WTC11 (cell line): ENCODE data around the gene EP400. TPM values are rescaled to one million over a fixed set of nuclear protein-coding genes. Genes with fewer than 3 reads are reported as not detected.

Experiments
- ATAC-seq: fragments of 200-7000 bp; cut with Tn5 transposase; 2 replicates; pipeline ENCODE4 v1.10.0; 2021; ENCODE audit warnings: mild to moderate bottlenecking, moderate library complexity
- CTCF ChIA-PET: fragments of 300-600 bp; sonication (Branson Sonifier 250); formaldehyde crosslinking; loops from one replicate; lab custom pipeline; 2021; ENCODE audit warnings: antibody characterized with exemption; lab: Charles Lee
- POLR2A ChIA-PET: fragments of 350-600 bp; sonication (Branson Sonifier 250); formaldehyde crosslinking; loops from one replicate; lab custom pipeline; 2021; ENCODE audit warnings: antibody characterized with exemption; lab: Charles Lee
- DNase-seq: peaks from one replicate; pipeline ENCODE4 v3.0.0; 2021; ENCODE audit warnings: low spot score
- H3K27ac Mint-ChIP-seq: 2 replicates; pipeline ENCODE4 v1.8.0; 2021; ENCODE audit warnings: mixed read lengths
- H3K27me3 Mint-ChIP-seq: 2 replicates; pipeline ENCODE4 v1.8.0; 2021; ENCODE audit warnings: low read depth, mild to moderate bottlenecking, moderate library complexity, mixed read lengths
- H3K36me3 Mint-ChIP-seq: 2 replicates; pipeline ENCODE4 v1.8.0; 2021; ENCODE audit warnings: mixed read lengths
- H3K4me1 Mint-ChIP-seq: 2 replicates; pipeline ENCODE4 v1.8.0; 2022; ENCODE audit warnings: mixed read lengths
- H3K4me3 Mint-ChIP-seq: 2 replicates; pipeline ENCODE4 v1.8.0; 2021; ENCODE audit warnings: mild to moderate bottlenecking, moderate library complexity, mixed read lengths
- H3K9me3 Mint-ChIP-seq: 2 replicates; pipeline ENCODE4 v1.8.0; 2021; ENCODE audit warnings: mixed read lengths
- CBFB ChIP-seq: sonication (generic); formaldehyde crosslinking; IDR thresholded peaks from 2 replicates; pipeline ENCODE4 v1.8.1; 2022; ENCODE audit warnings: mild to moderate bottlenecking, low read depth, missing genetic modification reagents
- CREB1 ChIP-seq: sonication (generic); formaldehyde crosslinking; IDR thresholded peaks from 2 replicates; pipeline ENCODE4 v1.8.0; 2023; ENCODE audit warnings: mild to moderate bottlenecking, missing genetic modification reagents
- CREM ChIP-seq: sonication (generic); formaldehyde crosslinking; IDR thresholded peaks from 2 replicates; pipeline ENCODE4 v1.8.1; 2022; ENCODE audit warnings: mild to moderate bottlenecking, missing genetic modification reagents, moderate library complexity
- EMX1 ChIP-seq: fragments of 250-450 bp; sonication (Bioruptor Pico); IDR thresholded peaks from 2 replicates; pipeline ENCODE4 v1.8.0; 2021; ENCODE audit warnings: mild to moderate bottlenecking
- FOXK1 ChIP-seq: sonication (generic); formaldehyde crosslinking; IDR thresholded peaks from 2 replicates; pipeline ENCODE4 v1.8.0; 2022; ENCODE audit warnings: mild to moderate bottlenecking, moderate library complexity, missing genetic modification reagents
- FOXP1 ChIP-seq: sonication (generic); formaldehyde crosslinking; IDR thresholded peaks from 2 replicates; pipeline ENCODE4 v1.8.0; 2022; ENCODE audit warnings: missing genetic modification reagents, mild to moderate bottlenecking, moderate library complexity, borderline replicate concordance
- GRHL2 ChIP-seq: fragments of 250-450 bp; sonication (Bioruptor Pico); IDR thresholded peaks from 2 replicates; pipeline ENCODE4 v1.8.0; 2022; ENCODE audit warnings: mild to moderate bottlenecking, moderate library complexity; ENCODE audit not compliant: insufficient replicate concordance, severe bottlenecking
- HMGA2 ChIP-seq: fragments of 250-450 bp; sonication (Bioruptor Pico); IDR thresholded peaks from 2 replicates; pipeline ENCODE4 v1.4.0; 2021; ENCODE audit warnings: mild to moderate bottlenecking, moderate library complexity
- NFATC4 ChIP-seq: fragments of 250-450 bp; sonication (Bioruptor Pico); IDR thresholded peaks from 2 replicates; pipeline ENCODE4 v1.9.0; 2021; ENCODE audit warnings: mild to moderate bottlenecking
- NR3C1 ChIP-seq: sonication (generic); formaldehyde crosslinking; conservative IDR thresholded peaks from 2 replicates; pipeline ENCODE4 v1.8.1; 2023; ENCODE audit warnings: low read depth, mild to moderate bottlenecking, missing genetic modification reagents
- PREB ChIP-seq: sonication (generic); formaldehyde crosslinking; IDR thresholded peaks from 2 replicates; pipeline ENCODE4 v1.8.1; 2022; ENCODE audit warnings: mild to moderate bottlenecking, missing genetic modification reagents, moderate library complexity, borderline replicate concordance
- PRRX2 ChIP-seq: fragments of 250-450 bp; sonication (Bioruptor Pico); IDR thresholded peaks from 2 replicates; pipeline ENCODE4 v1.8.0; 2021; ENCODE audit warnings: mild to moderate bottlenecking
- RORB ChIP-seq: fragments of 250-450 bp; sonication (Bioruptor Pico); IDR thresholded peaks from 2 replicates; pipeline ENCODE4 v1.9.0; 2021; ENCODE audit warnings: mild to moderate bottlenecking
- SMAD3 ChIP-seq: sonication (generic); formaldehyde crosslinking; IDR thresholded peaks from 2 replicates; pipeline ENCODE4 v1.8.0; 2022; ENCODE audit warnings: missing genetic modification reagents, mild to moderate bottlenecking, borderline replicate concordance
- TEAD1 ChIP-seq: sonication (generic); formaldehyde crosslinking; IDR thresholded peaks from 2 replicates; pipeline ENCODE4 v1.8.0; 2022; ENCODE audit warnings: mild to moderate bottlenecking, missing genetic modification reagents
- TEAD4 ChIP-seq: sonication (generic); formaldehyde crosslinking; IDR thresholded peaks from 2 replicates; pipeline ENCODE4 v1.8.0; 2022; ENCODE audit warnings: mild to moderate bottlenecking, missing genetic modification reagents
- USF1 ChIP-seq: sonication (generic); formaldehyde crosslinking; IDR thresholded peaks from 2 replicates; pipeline ENCODE4 v1.8.0; 2022; ENCODE audit warnings: mild to moderate bottlenecking, missing genetic modification reagents
- USF2 ChIP-seq: sonication (generic); formaldehyde crosslinking; IDR thresholded peaks from 2 replicates; pipeline ENCODE4 v1.8.1; 2023; ENCODE audit warnings: mild to moderate bottlenecking, missing genetic modification reagents, moderate library complexity
- ZNF219 ChIP-seq: sonication (generic); formaldehyde crosslinking; IDR thresholded peaks from 2 replicates; pipeline ENCODE4 v1.8.0; 2023; ENCODE audit warnings: missing genetic modification reagents, mild to moderate bottlenecking, borderline replicate concordance
- ZNF232 ChIP-seq: sonication (generic); formaldehyde crosslinking; IDR thresholded peaks from 2 replicates; pipeline ENCODE4 v1.8.0; 2022; ENCODE audit warnings: mild to moderate bottlenecking, missing genetic modification reagents
- ZNF416 ChIP-seq: fragments of 250-450 bp; sonication (Bioruptor Pico); IDR thresholded peaks from 2 replicates; pipeline ENCODE4 v1.9.0; 2021; ENCODE audit warnings: mild to moderate bottlenecking, inconsistent platforms
- total RNA-seq: library from RNA; stranded (reverse); gene quantifications from 3 replicates; pipeline ENCODE4 v1.2.3, GENCODE V29; 2021
- TF ChIP-seq, protein P1 (sequence below): sonication (generic); formaldehyde crosslinking; IDR thresholded peaks from 2 replicates; pipeline ENCODE4 v1.8.0; 2022; ENCODE audit warnings: mild to moderate bottlenecking, missing genetic modification reagents
- TF ChIP-seq, protein P2 (sequence below): sonication (generic); formaldehyde crosslinking; IDR thresholded peaks from 2 replicates; pipeline ENCODE4 v1.8.1; 2023; ENCODE audit warnings: mild to moderate bottlenecking, missing genetic modification reagents, moderate library complexity
- TF ChIP-seq, protein P3 (sequence below): fragments of 250-450 bp; sonication (Bioruptor Pico); IDR thresholded peaks from 2 replicates; pipeline ENCODE4 v1.9.0; 2021; ENCODE audit warnings: moderate library complexity, mild to moderate bottlenecking, inconsistent platforms, borderline replicate concordance

Gene EP400
- total RNA-seq, 1 experiment from 2014 or later = 75.8 TPM

DNA sequence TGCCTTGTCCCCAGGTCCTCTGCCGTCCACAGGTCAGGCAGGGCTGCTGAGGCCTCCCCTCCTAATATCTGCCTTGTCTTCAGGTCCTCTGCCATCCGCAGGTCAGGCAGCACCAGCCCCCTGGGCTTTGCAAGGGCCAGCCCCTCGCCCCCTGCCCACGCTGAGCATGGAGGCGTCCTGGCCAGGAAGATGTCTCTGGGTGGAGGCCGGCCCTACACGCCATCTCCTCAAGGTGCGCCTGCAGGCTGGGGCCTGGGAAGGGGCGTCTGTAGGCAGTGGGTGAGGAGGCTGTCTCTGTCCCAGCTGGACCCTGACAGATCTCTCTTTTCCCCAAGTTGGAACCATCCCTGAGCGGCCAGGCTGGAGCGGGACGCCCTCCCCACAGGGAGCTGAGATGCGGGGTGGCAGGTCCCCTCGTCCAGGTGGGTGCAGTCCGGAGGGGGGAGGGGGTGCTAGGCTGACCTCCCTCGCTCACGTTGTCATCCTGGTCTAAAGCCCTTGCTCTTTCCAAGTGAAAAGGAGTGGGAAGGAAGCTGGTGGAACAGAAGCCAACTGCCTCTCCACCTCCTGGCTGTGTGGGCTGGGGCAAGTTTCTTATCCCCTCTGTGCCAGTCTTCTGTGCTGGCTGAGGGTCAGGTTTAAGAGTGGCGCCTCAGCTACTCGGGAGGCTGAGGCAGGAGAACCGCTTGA is 34.6 kb upstream of the EP400 start:
- H3K4me3 Mint-ChIP-seq = no peak overlapping the region
- H3K9me3 Mint-ChIP-seq = no peaks in the 10 kb centered on the region
- H3K27me3 Mint-ChIP-seq = no peaks in the 10 kb centered on the region
- H3K36me3 Mint-ChIP-seq = peaks cover 14% of the 10 kb centered on the region
- CTCF ChIA-PET = interaction anchor here (0.6 to 1.3 kb wide), 4 partner anchors 9 to 160 kb away, joined by 3 to 4 read pairs (median 4); no protein-coding TSS in a partner anchor
- TF ChIP-seq NR3C1 (no peak), CREM (CRISPR knock-in tag) (no peak), ZNF219 (CRISPR knock-in tag) (no peak), USF2 (CRISPR knock-in tag) (no peak), ZNF416 (no peak), CREB1 (CRISPR knock-in tag) (no peak), EMX1 (CRISPR knock-in tag) (no peak), GRHL2 (CRISPR knock-in tag) (no peak), FOXK1 (CRISPR knock-in tag) (no peak), CBFB (no peak), ZNF232 (CRISPR knock-in tag) (no peak)
- TF ChIP-seq, protein P1, sequence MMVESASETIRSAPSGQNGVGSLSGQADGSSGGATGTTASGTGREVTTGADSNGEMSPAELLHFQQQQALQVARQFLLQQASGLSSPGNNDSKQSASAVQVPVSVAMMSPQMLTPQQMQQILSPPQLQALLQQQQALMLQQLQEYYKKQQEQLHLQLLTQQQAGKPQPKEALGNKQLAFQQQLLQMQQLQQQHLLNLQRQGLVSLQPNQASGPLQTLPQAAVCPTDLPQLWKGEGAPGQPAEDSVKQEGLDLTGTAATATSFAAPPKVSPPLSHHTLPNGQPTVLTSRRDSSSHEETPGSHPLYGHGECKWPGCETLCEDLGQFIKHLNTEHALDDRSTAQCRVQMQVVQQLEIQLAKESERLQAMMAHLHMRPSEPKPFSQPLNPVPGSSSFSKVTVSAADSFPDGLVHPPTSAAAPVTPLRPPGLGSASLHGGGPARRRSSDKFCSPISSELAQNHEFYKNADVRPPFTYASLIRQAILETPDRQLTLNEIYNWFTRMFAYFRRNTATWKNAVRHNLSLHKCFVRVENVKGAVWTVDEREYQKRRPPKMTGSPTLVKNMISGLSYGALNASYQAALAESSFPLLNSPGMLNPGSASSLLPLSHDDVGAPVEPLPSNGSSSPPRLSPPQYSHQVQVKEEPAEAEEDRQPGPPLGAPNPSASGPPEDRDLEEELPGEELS = no peak
- TF ChIP-seq, protein P2, sequence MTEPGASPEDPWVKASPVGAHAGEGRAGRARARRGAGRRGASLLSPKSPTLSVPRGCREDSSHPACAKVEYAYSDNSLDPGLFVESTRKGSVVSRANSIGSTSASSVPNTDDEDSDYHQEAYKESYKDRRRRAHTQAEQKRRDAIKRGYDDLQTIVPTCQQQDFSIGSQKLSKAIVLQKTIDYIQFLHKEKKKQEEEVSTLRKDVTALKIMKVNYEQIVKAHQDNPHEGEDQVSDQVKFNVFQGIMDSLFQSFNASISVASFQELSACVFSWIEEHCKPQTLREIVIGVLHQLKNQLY (CRISPR knock-in tag) = no peak
- POLR2A ChIA-PET = interaction anchor here (0.6 kb wide), 1 partner anchor 40 kb away, joined by 3 read pairs; no protein-coding TSS in a partner anchor
- DNase-seq (no peak), ATAC-seq (no peak)
- H3K4me1 Mint-ChIP-seq = no peaks in the 10 kb centered on the region
- no peak overlapping the region for H3K27ac Mint-ChIP-seq

DNA sequence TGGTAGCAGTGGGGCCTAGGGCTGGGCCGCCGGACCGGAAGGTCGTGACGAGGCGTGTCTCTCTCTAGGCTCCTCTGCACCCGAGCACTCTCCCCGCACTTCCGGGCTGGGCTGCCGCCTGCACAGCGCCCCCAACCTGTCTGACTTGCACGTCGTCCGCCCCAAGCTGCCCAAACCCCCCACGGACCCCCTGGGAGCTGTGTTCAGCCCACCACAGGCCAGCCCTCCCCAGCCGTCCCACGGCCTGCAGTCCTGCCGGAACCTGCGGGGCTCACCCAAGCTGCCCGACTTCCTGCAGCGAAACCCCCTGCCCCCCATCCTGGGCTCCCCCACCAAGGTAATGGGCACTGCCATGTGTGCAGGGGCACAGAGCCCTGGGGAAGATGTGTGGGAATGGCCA is 33.9 kb upstream of the EP400 start:
- DNase-seq = no peak
- no peaks in the 10 kb centered on the region for H3K9me3 Mint-ChIP-seq
- peaks cover 17% of the 10 kb centered on the region for H3K36me3 Mint-ChIP-seq
- peak; percentile 45 for ATAC-seq
- POLR2A ChIA-PET = interaction anchor here (0.7 kb wide), 1 partner anchor 25 kb away, joined by 3 read pairs; no protein-coding TSS in a partner anchor
- CTCF ChIA-PET = interaction anchor here (0.6 to 1.3 kb wide), 5 partner anchors 9 to 160 kb away, joined by 3 to 4 read pairs (median 3); no protein-coding TSS in a partner anchor
- no peak overlapping the region for H3K27ac Mint-ChIP-seq
- no peak overlapping the region for H3K4me3 Mint-ChIP-seq
- no peaks in the 10 kb centered on the region for H3K4me1 Mint-ChIP-seq
- no peaks in the 10 kb centered on the region for H3K27me3 Mint-ChIP-seq
- TF ChIP-seq, protein P1 = no peak
- TF ChIP-seq HMGA2 (CRISPR knock-in tag) = no peak
- TF ChIP-seq USF2 (CRISPR knock-in tag) = no peak
- no peak for TF ChIP-seq RORB (CRISPR knock-in tag)
- TF ChIP-seq, protein P3, sequence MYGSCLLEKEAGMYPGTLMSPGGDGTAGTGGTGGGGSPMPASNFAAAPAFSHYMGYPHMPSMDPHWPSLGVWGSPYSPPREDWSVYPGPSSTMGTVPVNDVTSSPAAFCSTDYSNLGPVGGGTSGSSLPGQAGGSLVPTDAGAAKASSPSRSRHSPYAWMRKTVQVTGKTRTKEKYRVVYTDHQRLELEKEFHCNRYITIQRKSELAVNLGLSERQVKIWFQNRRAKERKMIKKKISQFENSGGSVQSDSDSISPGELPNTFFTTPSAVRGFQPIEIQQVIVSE = no peak
- no peak for TF ChIP-seq FOXP1
- no peak for TF ChIP-seq USF1
- no peak for TF ChIP-seq PRRX2
- TF ChIP-seq NFATC4 (CRISPR knock-in tag) = no peak
- TF ChIP-seq PREB = no peak
- no peak for TF ChIP-seq SMAD3 (CRISPR knock-in tag)
- no peak for TF ChIP-seq TEAD4 (CRISPR knock-in tag)
- TF ChIP-seq TEAD1 = no peak
- TF ChIP-seq CBFB = no peak
